OCI-LY1 (cell line): ENCODE results near the gene GRB7.

Experiments
- H2AFZ ChIP-seq: fragments of 200-600 bp; sonication (generic), shearing (Covaris generic); 2 replicates; pipeline ENCODE4 v1.6.0; 2014; ENCODE audit warnings: antibody characterized with exemption, mild to moderate bottlenecking, low read length
- H3F3A ChIP-seq: fragments of 200-600 bp; sonication (generic), shearing (Covaris generic); 2 replicates; pipeline ENCODE4 v1.6.0; 2014; ENCODE audit warnings: mild to moderate bottlenecking, antibody characterized with exemption, low read length, moderate library complexity; ENCODE audit not compliant: insufficient read depth
- H3K27ac ChIP-seq: fragments of 200-600 bp; sonication (generic); 2 replicates; pipeline ENCODE4 v1.5.1; 2014; ENCODE audit warnings: low read length, mixed run types, mild to moderate bottlenecking, low read depth; ENCODE audit not compliant: poor library complexity, severe bottlenecking
- H3K27me3 ChIP-seq: fragments of 200-600 bp; sonication (generic); 2 replicates; pipeline ENCODE4 v1.6.0; 2014; ENCODE audit warnings: antibody characterized with exemption, mild to moderate bottlenecking, low read length, moderate library complexity; ENCODE audit not compliant: insufficient read depth
- H3K36me3 ChIP-seq: fragments of 200-600 bp; sonication (generic); 2 replicates; pipeline ENCODE4 v1.6.1; 2014; ENCODE audit warnings: mild to moderate bottlenecking, antibody characterized with exemption, low read length, moderate library complexity, mixed read lengths; ENCODE audit not compliant: insufficient read depth
- H3K4me1 ChIP-seq: fragments of 200-600 bp; sonication (generic); 2 replicates; pipeline ENCODE4 v1.5.1; 2014; ENCODE audit warnings: mild to moderate bottlenecking, low read length, moderate library complexity; ENCODE audit not compliant: insufficient read depth, severe bottlenecking
- H3K4me2 ChIP-seq: fragments of 200-600 bp; sonication (generic), shearing (Covaris generic); 2 replicates; pipeline ENCODE4 v1.6.1; 2014; ENCODE audit warnings: low read length
- H3K4me3 ChIP-seq: fragments of 200-600 bp; sonication (generic); 2 replicates; pipeline ENCODE4 v1.5.1; 2014; ENCODE audit warnings: low read length, low read depth, mild to moderate bottlenecking, mixed read lengths; ENCODE audit not compliant: poor library complexity, severe bottlenecking
- H3K79me2 ChIP-seq: fragments of 200-600 bp; shearing (Covaris generic); 2 replicates; pipeline ENCODE4 v1.6.1; 2016; ENCODE audit warnings: mixed run types, low read length, mixed read lengths; ENCODE audit not compliant: insufficient read depth
- H3K9ac ChIP-seq: fragments of 200-600 bp; sonication (generic), shearing (Covaris generic); 2 replicates; pipeline ENCODE4 v1.6.1; 2014; ENCODE audit warnings: mild to moderate bottlenecking, low read length, mixed read lengths
- H3K9me2 ChIP-seq: fragments of 200-600 bp; sonication (generic), shearing (Covaris generic); 2 replicates; pipeline ENCODE4 v1.6.1; 2014; ENCODE audit warnings: low read depth, mild to moderate bottlenecking, low read length, mixed read lengths
- H3K9me3 ChIP-seq: fragments of 200-600 bp; shearing (Covaris generic); 2 replicates; pipeline ENCODE4 v1.6.1; 2014; ENCODE audit warnings: low read length, mixed read lengths
- H4K20me1 ChIP-seq: fragments of 200-600 bp; sonication (generic), shearing (Covaris generic); 2 replicates; pipeline ENCODE4 v1.6.0; 2016; ENCODE audit warnings: mild to moderate bottlenecking, low read length; ENCODE audit not compliant: insufficient read depth
- EZH2 ChIP-seq: fragments of 200-600 bp; sonication (generic), shearing (Covaris generic); IDR thresholded peaks from 2 replicates; pipeline ENCODE4 v1.8.0; 2017; ENCODE audit warnings: borderline replicate concordance, mixed run types, mild to moderate bottlenecking, antibody characterized with exemption, low read length, moderate library complexity, mixed read lengths
- TF ChIP-seq, protein P1 (sequence below): fragments of 200-600 bp; sonication (generic), shearing (Covaris generic); IDR thresholded peaks from 2 replicates; pipeline ENCODE4 v1.5.1; 2017; ENCODE audit warnings: mild to moderate bottlenecking, antibody characterized with exemption, low read length, moderate library complexity, mixed read lengths

Gene GRB7

DNA sequence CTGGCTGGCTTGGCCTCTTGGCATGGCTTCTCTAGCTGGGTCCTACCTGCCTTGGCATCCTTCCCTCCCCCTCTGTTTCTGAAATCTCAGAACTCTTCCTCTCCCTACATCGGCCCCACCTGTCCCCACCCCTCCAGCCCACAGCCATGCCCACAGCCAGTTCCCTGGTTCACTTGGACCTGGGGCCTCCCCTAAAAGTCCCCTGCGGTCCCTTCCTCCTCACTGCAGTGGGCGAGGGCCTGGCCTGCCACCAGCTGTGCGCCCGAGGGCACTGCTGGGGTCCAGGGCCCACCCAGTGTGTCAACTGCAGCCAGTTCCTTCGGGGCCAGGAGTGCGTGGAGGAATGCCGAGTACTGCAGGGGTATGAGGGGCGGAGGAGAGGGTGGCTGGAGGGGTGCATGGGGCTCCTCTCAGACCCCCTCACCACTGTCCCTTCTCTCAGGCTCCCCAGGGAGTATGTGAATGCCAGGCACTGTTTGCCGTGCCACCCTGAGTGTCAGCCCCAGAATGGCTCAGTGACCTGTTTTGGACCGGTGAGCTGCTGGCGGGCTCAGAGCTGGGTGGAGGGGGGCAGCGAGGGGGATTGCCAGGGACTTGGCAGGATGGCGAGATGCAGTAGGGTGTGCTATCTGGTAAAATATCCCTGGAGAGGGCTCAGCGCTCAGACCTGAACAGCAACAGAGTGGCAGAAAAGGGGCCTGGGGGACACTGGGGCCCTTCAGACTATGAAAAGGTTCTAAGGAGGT, 21.5 kb upstream of the GRB7 start:
- TF ChIP-seq, protein P1, sequence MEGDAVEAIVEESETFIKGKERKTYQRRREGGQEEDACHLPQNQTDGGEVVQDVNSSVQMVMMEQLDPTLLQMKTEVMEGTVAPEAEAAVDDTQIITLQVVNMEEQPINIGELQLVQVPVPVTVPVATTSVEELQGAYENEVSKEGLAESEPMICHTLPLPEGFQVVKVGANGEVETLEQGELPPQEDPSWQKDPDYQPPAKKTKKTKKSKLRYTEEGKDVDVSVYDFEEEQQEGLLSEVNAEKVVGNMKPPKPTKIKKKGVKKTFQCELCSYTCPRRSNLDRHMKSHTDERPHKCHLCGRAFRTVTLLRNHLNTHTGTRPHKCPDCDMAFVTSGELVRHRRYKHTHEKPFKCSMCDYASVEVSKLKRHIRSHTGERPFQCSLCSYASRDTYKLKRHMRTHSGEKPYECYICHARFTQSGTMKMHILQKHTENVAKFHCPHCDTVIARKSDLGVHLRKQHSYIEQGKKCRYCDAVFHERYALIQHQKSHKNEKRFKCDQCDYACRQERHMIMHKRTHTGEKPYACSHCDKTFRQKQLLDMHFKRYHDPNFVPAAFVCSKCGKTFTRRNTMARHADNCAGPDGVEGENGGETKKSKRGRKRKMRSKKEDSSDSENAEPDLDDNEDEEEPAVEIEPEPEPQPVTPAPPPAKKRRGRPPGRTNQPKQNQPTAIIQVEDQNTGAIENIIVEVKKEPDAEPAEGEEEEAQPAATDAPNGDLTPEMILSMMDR = no peak
- TF ChIP-seq EZH2 = no peak
- no peak overlapping the region for H3K27ac ChIP-seq
- no peaks in the 10 kb centered on the region for H4K20me1 ChIP-seq
- H3F3A ChIP-seq = no peaks in the 10 kb centered on the region
- H3K4me3 ChIP-seq = no peak overlapping the region
- H3K4me2 ChIP-seq = no peak overlapping the region
- H3K4me1 ChIP-seq = no peaks in the 10 kb centered on the region
- no peaks in the 10 kb centered on the region for H3K27me3 ChIP-seq
- no peaks in the 10 kb centered on the region for H3K9me2 ChIP-seq
- H3K9me3 ChIP-seq = no peaks in the 10 kb centered on the region
- H3K79me2 ChIP-seq = no peaks in the 10 kb centered on the region
- no peak overlapping the region for H2AFZ ChIP-seq
- H3K36me3 ChIP-seq = no peaks in the 10 kb centered on the region
- no peak overlapping the region for H3K9ac ChIP-seq

DNA sequence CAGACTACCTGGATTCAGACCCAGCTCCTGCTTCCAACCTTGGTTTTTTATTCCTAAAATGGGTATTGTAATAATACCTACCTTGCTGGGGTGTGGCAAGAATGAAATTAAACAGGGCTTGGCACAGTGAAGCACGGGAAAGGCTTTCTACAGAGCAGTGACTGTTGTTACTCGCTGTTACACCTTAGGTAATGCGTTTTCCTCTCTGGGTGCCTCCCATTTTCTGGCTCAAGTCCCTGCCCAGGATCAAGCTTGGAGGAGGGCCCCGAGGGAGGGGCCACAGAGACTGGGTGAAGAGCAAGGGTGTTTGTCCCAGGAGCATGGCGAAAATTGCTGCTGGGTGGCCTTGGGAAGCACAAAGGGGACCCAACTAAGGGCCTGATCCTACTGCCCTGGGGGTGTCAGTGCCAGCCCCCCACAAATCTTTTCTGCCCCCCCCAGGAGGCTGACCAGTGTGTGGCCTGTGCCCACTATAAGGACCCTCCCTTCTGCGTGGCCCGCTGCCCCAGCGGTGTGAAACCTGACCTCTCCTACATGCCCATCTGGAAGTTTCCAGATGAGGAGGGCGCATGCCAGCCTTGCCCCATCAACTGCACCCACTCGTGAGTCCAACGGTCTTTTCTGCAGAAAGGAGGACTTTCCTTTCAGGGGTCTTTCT, 20.7 kb upstream of the GRB7 start:
- Histone ChIP-seq H4K20me1 (no peaks in the 10 kb centered on the region), H3F3A (no peaks in the 10 kb centered on the region), H2AFZ (no peak overlapping the region), H3K4me3 (no peak overlapping the region), H3K4me2 (no peak overlapping the region), H3K9me2 (no peaks in the 10 kb centered on the region), H3K27ac (no peak overlapping the region), H3K27me3 (no peaks in the 10 kb centered on the region), H3K9ac (no peak overlapping the region), H3K9me3 (no peaks in the 10 kb centered on the region), H3K4me1 (no peaks in the 10 kb centered on the region), H3K36me3 (no peaks in the 10 kb centered on the region), H3K79me2 (no peaks in the 10 kb centered on the region)
- TF ChIP-seq, protein P1 = no peak
- no peak for TF ChIP-seq EZH2

DNA sequence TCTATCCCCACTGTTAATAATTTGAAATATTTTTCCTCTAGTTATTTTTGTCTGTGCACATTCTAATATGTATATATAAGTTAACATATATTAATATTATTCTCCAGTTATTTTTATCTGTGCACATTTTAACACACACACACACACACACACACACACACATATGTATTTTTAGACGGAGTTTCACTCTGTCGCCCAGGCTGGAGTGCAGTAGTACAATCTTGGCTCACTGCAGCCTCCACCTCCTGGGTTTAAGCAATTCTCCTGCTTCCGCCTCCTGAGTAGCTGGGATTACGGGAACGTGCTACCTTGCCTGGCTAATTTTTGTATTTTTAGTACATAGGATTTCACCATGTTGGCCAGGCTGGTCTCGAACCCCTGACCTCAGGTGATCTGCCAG, 20.1 kb upstream of the GRB7 start:
- no peaks in the 10 kb centered on the region for H3K36me3 ChIP-seq
- H3K4me1 ChIP-seq = no peaks in the 10 kb centered on the region
- H3K27ac ChIP-seq = no peak overlapping the region
- H3F3A ChIP-seq = no peaks in the 10 kb centered on the region
- no peaks in the 10 kb centered on the region for H3K9me2 ChIP-seq
- TF ChIP-seq EZH2 = no peak
- TF ChIP-seq, protein P1 = no peak
- H3K79me2 ChIP-seq = no peaks in the 10 kb centered on the region
- H3K9me3 ChIP-seq = no peaks in the 10 kb centered on the region
- H3K4me2 ChIP-seq = no peak overlapping the region
- H4K20me1 ChIP-seq = no peaks in the 10 kb centered on the region
- H3K27me3 ChIP-seq = no peaks in the 10 kb centered on the region
- no peak overlapping the region for H3K4me3 ChIP-seq
- no peak overlapping the region for H3K9ac ChIP-seq
- H2AFZ ChIP-seq = no peak overlapping the region
